Measurements from ENCODE around the gene VPS13D. TPM values are rescaled to one million over a fixed set of nuclear protein-coding genes. Genes with fewer than 3 reads are reported as not detected.
A peak's percentile ranks its signal among the peaks of the same experiment; 100 is the strongest.

VPS13D gene
- total RNA-seq, 1 experiment from 2014 or later = 33.1 TPM

- in situ Hi-C loops (cut with HindIII; ENCODE audit: low pct_unique_long_range_greater_than_20kb, low sequenced_read_pairs) (no loop called here), intact Hi-C loops (cut with micrococcal nuclease; ENCODE audit: unreplicated experiment) (no loop called here)
- Histone ChIP-seq H3K27me3 (ENCODE audit: control insufficient read depth, insufficient read depth, low read length) (no peaks in the 10 kb centered on the region), H3K27ac (ENCODE audit: low read length) (peak overlapping the region; percentile 44; the same call in 1 of the 2 replicates), H3K4me1 (ENCODE audit: control insufficient read depth, insufficient read depth, low read length) (peaks cover 32% of the 10 kb centered on the region), H3K36me3 (ENCODE audit: control insufficient read depth, insufficient read depth, low read length) (no peaks in the 10 kb centered on the region), H3K9me3 (ENCODE audit: control insufficient read depth, insufficient read depth, low read depth, low read length) (no peaks in the 10 kb centered on the region), H3K4me3 (ENCODE audit: low read depth in 2 of 2, low read length in 2 of 2) (no peak overlapping the region)
- ChIA-PET CTCF (no interaction called here), POLR2A (interaction anchor here (0.6 kb wide), 1 partner anchor 127 kb away, joined by 5 read pairs; no protein-coding TSS in a partner anchor)
- DNase-seq (ENCODE audit: low read depth, low spot score) (no peak), ATAC-seq (no peak)
- no TSS peak for BruUV-seq (replicated peaks)
- TF ChIP-seq SIN3A (IDR thresholded peaks at IDR 0.05; ENCODE audit: borderline replicate concordance, insufficient read depth, low read depth, low read length) (no peak), POLR2AphosphoS5 (IDR thresholded peaks at IDR 0.05; ENCODE audit: low read depth, low read length) (no peak), TCF7L2 (IDR thresholded peaks at IDR 0.05; ENCODE audit: low read depth, low read length) (no peak)
- TF ChIP-seq, protein P1, sequence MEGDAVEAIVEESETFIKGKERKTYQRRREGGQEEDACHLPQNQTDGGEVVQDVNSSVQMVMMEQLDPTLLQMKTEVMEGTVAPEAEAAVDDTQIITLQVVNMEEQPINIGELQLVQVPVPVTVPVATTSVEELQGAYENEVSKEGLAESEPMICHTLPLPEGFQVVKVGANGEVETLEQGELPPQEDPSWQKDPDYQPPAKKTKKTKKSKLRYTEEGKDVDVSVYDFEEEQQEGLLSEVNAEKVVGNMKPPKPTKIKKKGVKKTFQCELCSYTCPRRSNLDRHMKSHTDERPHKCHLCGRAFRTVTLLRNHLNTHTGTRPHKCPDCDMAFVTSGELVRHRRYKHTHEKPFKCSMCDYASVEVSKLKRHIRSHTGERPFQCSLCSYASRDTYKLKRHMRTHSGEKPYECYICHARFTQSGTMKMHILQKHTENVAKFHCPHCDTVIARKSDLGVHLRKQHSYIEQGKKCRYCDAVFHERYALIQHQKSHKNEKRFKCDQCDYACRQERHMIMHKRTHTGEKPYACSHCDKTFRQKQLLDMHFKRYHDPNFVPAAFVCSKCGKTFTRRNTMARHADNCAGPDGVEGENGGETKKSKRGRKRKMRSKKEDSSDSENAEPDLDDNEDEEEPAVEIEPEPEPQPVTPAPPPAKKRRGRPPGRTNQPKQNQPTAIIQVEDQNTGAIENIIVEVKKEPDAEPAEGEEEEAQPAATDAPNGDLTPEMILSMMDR (IDR thresholded peaks at IDR 0.05) = no peak
- TF ChIP-seq, protein P2, sequence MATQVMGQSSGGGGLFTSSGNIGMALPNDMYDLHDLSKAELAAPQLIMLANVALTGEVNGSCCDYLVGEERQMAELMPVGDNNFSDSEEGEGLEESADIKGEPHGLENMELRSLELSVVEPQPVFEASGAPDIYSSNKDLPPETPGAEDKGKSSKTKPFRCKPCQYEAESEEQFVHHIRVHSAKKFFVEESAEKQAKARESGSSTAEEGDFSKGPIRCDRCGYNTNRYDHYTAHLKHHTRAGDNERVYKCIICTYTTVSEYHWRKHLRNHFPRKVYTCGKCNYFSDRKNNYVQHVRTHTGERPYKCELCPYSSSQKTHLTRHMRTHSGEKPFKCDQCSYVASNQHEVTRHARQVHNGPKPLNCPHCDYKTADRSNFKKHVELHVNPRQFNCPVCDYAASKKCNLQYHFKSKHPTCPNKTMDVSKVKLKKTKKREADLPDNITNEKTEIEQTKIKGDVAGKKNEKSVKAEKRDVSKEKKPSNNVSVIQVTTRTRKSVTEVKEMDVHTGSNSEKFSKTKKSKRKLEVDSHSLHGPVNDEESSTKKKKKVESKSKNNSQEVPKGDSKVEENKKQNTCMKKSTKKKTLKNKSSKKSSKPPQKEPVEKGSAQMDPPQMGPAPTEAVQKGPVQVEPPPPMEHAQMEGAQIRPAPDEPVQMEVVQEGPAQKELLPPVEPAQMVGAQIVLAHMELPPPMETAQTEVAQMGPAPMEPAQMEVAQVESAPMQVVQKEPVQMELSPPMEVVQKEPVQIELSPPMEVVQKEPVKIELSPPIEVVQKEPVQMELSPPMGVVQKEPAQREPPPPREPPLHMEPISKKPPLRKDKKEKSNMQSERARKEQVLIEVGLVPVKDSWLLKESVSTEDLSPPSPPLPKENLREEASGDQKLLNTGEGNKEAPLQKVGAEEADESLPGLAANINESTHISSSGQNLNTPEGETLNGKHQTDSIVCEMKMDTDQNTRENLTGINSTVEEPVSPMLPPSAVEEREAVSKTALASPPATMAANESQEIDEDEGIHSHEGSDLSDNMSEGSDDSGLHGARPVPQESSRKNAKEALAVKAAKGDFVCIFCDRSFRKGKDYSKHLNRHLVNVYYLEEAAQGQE (IDR thresholded peaks at IDR 0.05; ENCODE audit: insufficient read depth in 1 of 2, low read depth in 2 of 2, low read length in 1 of 2) = no peak
Observed at GRCh38 chr1:12437629-12438028, 207.8 kb downstream of the VPS13D start.

GRCh38 chr1:12438349-12438924 lies 208.6 kb downstream of the VPS13D start:
- Histone ChIP-seq H3K4me3 (ENCODE audit: low read depth in 2 of 2, low read length in 2 of 2) (no peak overlapping the region), H3K36me3 (ENCODE audit: control insufficient read depth, insufficient read depth, low read length) (no peaks in the 10 kb centered on the region), H3K4me1 (ENCODE audit: control insufficient read depth, insufficient read depth, low read length) (peaks cover 26% of the 10 kb centered on the region), H3K27ac (ENCODE audit: low read length) (peak overlapping the region; percentile 48; the same call in 1 of the 2 replicates), H3K27me3 (ENCODE audit: control insufficient read depth, insufficient read depth, low read length) (no peaks in the 10 kb centered on the region), H3K9me3 (ENCODE audit: control insufficient read depth, insufficient read depth, low read depth, low read length) (no peaks in the 10 kb centered on the region)
- intact Hi-C loops (cut with micrococcal nuclease; ENCODE audit: unreplicated experiment) = no loop called here
- POLR2A ChIA-PET = no interaction called here
- no peak for TF ChIP-seq SIN3A (IDR thresholded peaks at IDR 0.05; ENCODE audit: borderline replicate concordance, insufficient read depth, low read depth, low read length)
- TF ChIP-seq TCF7L2 (IDR thresholded peaks at IDR 0.05; ENCODE audit: low read depth, low read length) = no peak
- TF ChIP-seq POLR2AphosphoS5 (IDR thresholded peaks at IDR 0.05; ENCODE audit: low read depth, low read length) = no peak
- TF ChIP-seq, protein P1 (IDR thresholded peaks at IDR 0.05) = no peak
- TF ChIP-seq, protein P2 (IDR thresholded peaks at IDR 0.05; ENCODE audit: insufficient read depth in 1 of 2, low read depth in 2 of 2, low read length in 1 of 2) = no peak
- DNase-seq (ENCODE audit: low read depth, low spot score) (no peak), ATAC-seq (no peak)
- CTCF ChIA-PET = no interaction called here
- BruUV-seq (replicated peaks) = no TSS peak
- in situ Hi-C loops (cut with HindIII; ENCODE audit: low pct_unique_long_range_greater_than_20kb, low sequenced_read_pairs) = no loop called here

All from Panc1 (cell line).